WTC11 (cell line): ENCODE results near the gene MAP1S. TPM values are rescaled to one million over a fixed set of nuclear protein-coding genes. Genes with fewer than 3 reads are reported as not detected.

Experiments used
- ATAC-seq: fragments of 200-7000 bp; cut with Tn5 transposase; 2 replicates; pipeline ENCODE4 v1.10.0; 2021; ENCODE audit warnings: mild to moderate bottlenecking, moderate library complexity
- Bru-seq: library from RNA; stranded (reverse); fragments of 400-500 nt; gene quantifications from one replicate; lab custom pipeline; 2021; lab: Mats Ljungman, UMichigan
- CTCF ChIA-PET: fragments of 300-600 bp; sonication (Branson Sonifier 250); formaldehyde crosslinking; loops from one replicate; lab custom pipeline; 2021; ENCODE audit warnings: antibody characterized with exemption; lab: Charles Lee
- POLR2A ChIA-PET: fragments of 350-600 bp; sonication (Branson Sonifier 250); formaldehyde crosslinking; loops from one replicate; lab custom pipeline; 2021; ENCODE audit warnings: antibody characterized with exemption; lab: Charles Lee
- DNase-seq: peaks from one replicate; pipeline ENCODE4 v3.0.0; 2021; ENCODE audit warnings: low spot score
- H3K27ac Mint-ChIP-seq: 2 replicates; pipeline ENCODE4 v1.8.0; 2021; ENCODE audit warnings: mixed read lengths
- H3K27me3 Mint-ChIP-seq: 2 replicates; pipeline ENCODE4 v1.8.0; 2021; ENCODE audit warnings: low read depth, mild to moderate bottlenecking, moderate library complexity, mixed read lengths
- H3K36me3 Mint-ChIP-seq: 2 replicates; pipeline ENCODE4 v1.8.0; 2021; ENCODE audit warnings: mixed read lengths
- H3K4me1 Mint-ChIP-seq: 2 replicates; pipeline ENCODE4 v1.8.0; 2022; ENCODE audit warnings: mixed read lengths
- H3K4me3 Mint-ChIP-seq: 2 replicates; pipeline ENCODE4 v1.8.0; 2021; ENCODE audit warnings: mild to moderate bottlenecking, moderate library complexity, mixed read lengths
- H3K9me3 Mint-ChIP-seq: 2 replicates; pipeline ENCODE4 v1.8.0; 2021; ENCODE audit warnings: mixed read lengths
- ELF4 ChIP-seq: sonication (generic); formaldehyde crosslinking; IDR thresholded peaks from 2 replicates; pipeline ENCODE4 v1.8.1; 2022; ENCODE audit warnings: low read depth, mild to moderate bottlenecking, moderate library complexity, missing genetic modification reagents
- ETV6 ChIP-seq: sonication (generic); formaldehyde crosslinking; IDR thresholded peaks from 2 replicates; pipeline ENCODE4 v1.8.1; 2022; ENCODE audit warnings: mild to moderate bottlenecking, missing genetic modification reagents
- MXD4 ChIP-seq: fragments of 250-450 bp; sonication (Bioruptor Pico); IDR thresholded peaks from 2 replicates; pipeline ENCODE4 v1.8.0; 2021; ENCODE audit warnings: mild to moderate bottlenecking, moderate library complexity, borderline replicate concordance
- MYBL2 ChIP-seq: sonication (generic); formaldehyde crosslinking; IDR thresholded peaks from 2 replicates; pipeline ENCODE4 v1.8.1; 2023; ENCODE audit warnings: mild to moderate bottlenecking, moderate library complexity, missing genetic modification reagents
- RELA ChIP-seq: sonication (generic); formaldehyde crosslinking; IDR thresholded peaks from 2 replicates; pipeline ENCODE4 v1.8.1; 2022; ENCODE audit warnings: missing genetic modification reagents, mild to moderate bottlenecking, borderline replicate concordance
- SP1 ChIP-seq: sonication (generic); formaldehyde crosslinking; conservative IDR thresholded peaks from 2 replicates; pipeline ENCODE4 v1.8.1; 2022; ENCODE audit warnings: missing genetic modification reagents
- TEAD1 ChIP-seq: sonication (generic); formaldehyde crosslinking; IDR thresholded peaks from 2 replicates; pipeline ENCODE4 v1.8.0; 2022; ENCODE audit warnings: mild to moderate bottlenecking, missing genetic modification reagents
- ZBTB21 ChIP-seq: sonication (generic); formaldehyde crosslinking; IDR thresholded peaks from 2 replicates; pipeline ENCODE4 v1.8.1; 2023; ENCODE audit warnings: mild to moderate bottlenecking, missing genetic modification reagents, borderline replicate concordance
- ZNF263 ChIP-seq: sonication (generic); formaldehyde crosslinking; IDR thresholded peaks from 2 replicates; pipeline ENCODE4 v1.8.1; 2022; ENCODE audit warnings: low read depth, mild to moderate bottlenecking, moderate library complexity, missing genetic modification reagents
- ZNF671 ChIP-seq: fragments of 250-450 bp; sonication (Bioruptor Pico); IDR thresholded peaks from 2 replicates; pipeline ENCODE4 v1.8.0; 2021; ENCODE audit warnings: mild to moderate bottlenecking
- long read RNA-seq, 3 experiments: library from RNA in 1 of 3; library from capped mRNA in 1 of 3; library from polyadenylated mRNA in 1 of 3; unstranded in 2 of 3; stranded (forward) in 1 of 3; transcript quantifications; one replicate each; pipeline ENCODE4 v2.0.0, GENCODE V29; 2021
- total RNA-seq: library from RNA; stranded (reverse); gene quantifications from 3 replicates; pipeline ENCODE4 v1.2.3, GENCODE V29; 2021
- TF ChIP-seq, protein P1 (sequence below): sonication (generic); formaldehyde crosslinking; IDR thresholded peaks from 2 replicates; pipeline ENCODE4 v1.8.1; 2023; ENCODE audit warnings: mild to moderate bottlenecking, moderate library complexity, missing genetic modification reagents
- TF ChIP-seq, protein P2 (sequence below): sonication (generic); formaldehyde crosslinking; IDR thresholded peaks from 2 replicates; pipeline ENCODE4 v1.8.0; 2022; ENCODE audit warnings: mild to moderate bottlenecking, missing genetic modification reagents
- TF ChIP-seq, protein P3 (sequence below): sonication (generic); formaldehyde crosslinking; IDR thresholded peaks from 2 replicates; pipeline ENCODE4 v1.8.1; 2023; ENCODE audit warnings: mild to moderate bottlenecking, missing genetic modification reagents, moderate library complexity
- TF ChIP-seq, protein P4 (sequence below): sonication (generic); formaldehyde crosslinking; IDR thresholded peaks from 2 replicates; pipeline ENCODE4 v1.8.0; 2022; ENCODE audit warnings: missing genetic modification reagents
- TF ChIP-seq, protein P5 (sequence below): sonication (generic); formaldehyde crosslinking; IDR thresholded peaks from 2 replicates; pipeline ENCODE4 v1.8.0; 2022; ENCODE audit warnings: mild to moderate bottlenecking, missing genetic modification reagents
- TF ChIP-seq, protein P6 (sequence below): sonication (generic); formaldehyde crosslinking; IDR thresholded peaks from 2 replicates; pipeline ENCODE4 v1.8.0; 2023; ENCODE audit warnings: missing genetic modification reagents, mild to moderate bottlenecking, borderline replicate concordance

Gene MAP1S, protein sequence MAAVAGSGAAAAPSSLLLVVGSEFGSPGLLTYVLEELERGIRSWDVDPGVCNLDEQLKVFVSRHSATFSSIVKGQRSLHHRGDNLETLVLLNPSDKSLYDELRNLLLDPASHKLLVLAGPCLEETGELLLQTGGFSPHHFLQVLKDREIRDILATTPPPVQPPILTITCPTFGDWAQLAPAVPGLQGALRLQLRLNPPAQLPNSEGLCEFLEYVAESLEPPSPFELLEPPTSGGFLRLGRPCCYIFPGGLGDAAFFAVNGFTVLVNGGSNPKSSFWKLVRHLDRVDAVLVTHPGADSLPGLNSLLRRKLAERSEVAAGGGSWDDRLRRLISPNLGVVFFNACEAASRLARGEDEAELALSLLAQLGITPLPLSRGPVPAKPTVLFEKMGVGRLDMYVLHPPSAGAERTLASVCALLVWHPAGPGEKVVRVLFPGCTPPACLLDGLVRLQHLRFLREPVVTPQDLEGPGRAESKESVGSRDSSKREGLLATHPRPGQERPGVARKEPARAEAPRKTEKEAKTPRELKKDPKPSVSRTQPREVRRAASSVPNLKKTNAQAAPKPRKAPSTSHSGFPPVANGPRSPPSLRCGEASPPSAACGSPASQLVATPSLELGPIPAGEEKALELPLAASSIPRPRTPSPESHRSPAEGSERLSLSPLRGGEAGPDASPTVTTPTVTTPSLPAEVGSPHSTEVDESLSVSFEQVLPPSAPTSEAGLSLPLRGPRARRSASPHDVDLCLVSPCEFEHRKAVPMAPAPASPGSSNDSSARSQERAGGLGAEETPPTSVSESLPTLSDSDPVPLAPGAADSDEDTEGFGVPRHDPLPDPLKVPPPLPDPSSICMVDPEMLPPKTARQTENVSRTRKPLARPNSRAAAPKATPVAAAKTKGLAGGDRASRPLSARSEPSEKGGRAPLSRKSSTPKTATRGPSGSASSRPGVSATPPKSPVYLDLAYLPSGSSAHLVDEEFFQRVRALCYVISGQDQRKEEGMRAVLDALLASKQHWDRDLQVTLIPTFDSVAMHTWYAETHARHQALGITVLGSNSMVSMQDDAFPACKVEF
- 115 to 124 TPM (median 120 TPM) in 3 replicates for total RNA-seq
- percentile 68 among the genes with signal in this experiment for Bru-seq, nascent RNA
- long read RNA-seq, experiment 1, transcript MAP1S-201 (7 exons, 3,419 nt), result major isoform, 421 of 508 reads
- long read RNA-seq, experiment 1, partial matches to known transcripts, result 47 of 508 reads
- long read RNA-seq, experiment 1, other reads (novel, unspliced or antisense), result 38 of 508 reads
- long read RNA-seq, experiment 2, transcript MAP1S-201 (7 exons, 3,419 nt), result major isoform, 36 of 103 reads
- long read RNA-seq, experiment 2, partial matches to known transcripts, result 57 of 103 reads
- long read RNA-seq, experiment 2, other reads (novel, unspliced or antisense), result 7 of 103 reads
- long read RNA-seq, experiment 3, result 0 reads

DNA sequence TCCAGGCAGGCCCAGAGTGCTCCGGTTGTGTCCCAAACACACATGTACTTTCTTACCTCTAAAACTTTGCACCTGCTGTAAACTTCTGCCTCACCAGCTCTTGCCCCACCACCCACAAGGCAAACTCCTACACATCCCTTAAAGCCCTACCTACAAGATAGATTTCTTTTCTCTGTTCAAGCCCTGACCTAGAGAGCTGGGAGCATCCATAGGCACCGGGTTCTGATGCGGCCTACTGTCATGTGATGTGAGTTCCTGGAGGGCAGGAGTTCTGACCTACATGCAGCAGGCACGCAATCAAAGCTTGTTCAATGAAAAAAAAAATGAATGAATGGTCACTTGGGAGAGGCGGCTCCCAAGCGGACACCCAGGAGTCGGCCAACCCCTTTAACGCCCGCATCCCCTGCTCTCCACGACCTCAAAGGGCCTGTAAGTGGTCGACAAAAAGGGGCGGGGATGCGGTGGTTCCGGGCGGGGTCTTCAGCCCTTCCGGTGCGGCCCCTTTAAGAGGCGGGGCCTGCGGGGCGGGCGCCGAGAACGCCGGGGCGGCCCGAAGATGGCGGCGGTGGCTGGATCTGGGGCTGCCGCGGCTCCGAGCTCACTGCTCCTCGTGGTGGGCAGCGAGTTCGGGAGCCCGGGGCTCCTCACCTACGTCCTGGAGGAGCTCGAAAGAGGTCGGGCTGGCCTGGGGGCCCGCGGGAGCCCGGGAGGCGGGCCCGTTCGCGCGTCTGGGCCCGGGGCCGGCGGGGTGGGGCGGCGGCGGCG lies at the start of gene MAP1S:
TSS of gene MAP1S (plus strand) at position 534 of the 765 bp plus-strand sequence. CDS start at position 557, 23 bp downstream.
- TF ChIP-seq ZNF671 (CRISPR knock-in tag), result no peak
- TF ChIP-seq, protein P1, sequence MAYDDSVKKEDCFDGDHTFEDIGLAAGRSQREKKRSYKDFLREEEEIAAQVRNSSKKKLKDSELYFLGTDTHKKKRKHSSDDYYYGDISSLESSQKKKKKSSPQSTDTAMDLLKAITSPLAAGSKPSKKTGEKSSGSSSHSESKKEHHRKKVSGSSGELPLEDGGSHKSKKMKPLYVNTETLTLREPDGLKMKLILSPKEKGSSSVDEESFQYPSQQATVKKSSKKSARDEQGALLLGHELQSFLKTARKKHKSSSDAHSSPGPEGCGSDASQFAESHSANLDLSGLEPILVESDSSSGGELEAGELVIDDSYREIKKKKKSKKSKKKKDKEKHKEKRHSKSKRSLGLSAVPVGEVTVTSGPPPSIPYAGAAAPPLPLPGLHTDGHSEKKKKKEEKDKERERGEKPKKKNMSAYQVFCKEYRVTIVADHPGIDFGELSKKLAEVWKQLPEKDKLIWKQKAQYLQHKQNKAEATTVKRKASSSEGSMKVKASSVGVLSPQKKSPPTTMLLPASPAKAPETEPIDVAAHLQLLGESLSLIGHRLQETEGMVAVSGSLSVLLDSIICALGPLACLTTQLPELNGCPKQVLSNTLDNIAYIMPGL, result peak; percentile 50; the same call in 1 of the 2 replicates
- TF ChIP-seq, protein P2, sequence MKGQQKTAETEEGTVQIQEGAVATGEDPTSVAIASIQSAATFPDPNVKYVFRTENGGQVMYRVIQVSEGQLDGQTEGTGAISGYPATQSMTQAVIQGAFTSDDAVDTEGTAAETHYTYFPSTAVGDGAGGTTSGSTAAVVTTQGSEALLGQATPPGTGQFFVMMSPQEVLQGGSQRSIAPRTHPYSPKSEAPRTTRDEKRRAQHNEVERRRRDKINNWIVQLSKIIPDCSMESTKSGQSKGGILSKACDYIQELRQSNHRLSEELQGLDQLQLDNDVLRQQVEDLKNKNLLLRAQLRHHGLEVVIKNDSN (CRISPR knock-in tag), result peak; percentile 58; the same call in 1 of the 2 replicates
- TF ChIP-seq, protein P3, sequence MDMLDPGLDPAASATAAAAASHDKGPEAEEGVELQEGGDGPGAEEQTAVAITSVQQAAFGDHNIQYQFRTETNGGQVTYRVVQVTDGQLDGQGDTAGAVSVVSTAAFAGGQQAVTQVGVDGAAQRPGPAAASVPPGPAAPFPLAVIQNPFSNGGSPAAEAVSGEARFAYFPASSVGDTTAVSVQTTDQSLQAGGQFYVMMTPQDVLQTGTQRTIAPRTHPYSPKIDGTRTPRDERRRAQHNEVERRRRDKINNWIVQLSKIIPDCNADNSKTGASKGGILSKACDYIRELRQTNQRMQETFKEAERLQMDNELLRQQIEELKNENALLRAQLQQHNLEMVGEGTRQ, result peak; percentile 29; the same call in 1 of the 2 replicates
- TF ChIP-seq, protein P4, sequence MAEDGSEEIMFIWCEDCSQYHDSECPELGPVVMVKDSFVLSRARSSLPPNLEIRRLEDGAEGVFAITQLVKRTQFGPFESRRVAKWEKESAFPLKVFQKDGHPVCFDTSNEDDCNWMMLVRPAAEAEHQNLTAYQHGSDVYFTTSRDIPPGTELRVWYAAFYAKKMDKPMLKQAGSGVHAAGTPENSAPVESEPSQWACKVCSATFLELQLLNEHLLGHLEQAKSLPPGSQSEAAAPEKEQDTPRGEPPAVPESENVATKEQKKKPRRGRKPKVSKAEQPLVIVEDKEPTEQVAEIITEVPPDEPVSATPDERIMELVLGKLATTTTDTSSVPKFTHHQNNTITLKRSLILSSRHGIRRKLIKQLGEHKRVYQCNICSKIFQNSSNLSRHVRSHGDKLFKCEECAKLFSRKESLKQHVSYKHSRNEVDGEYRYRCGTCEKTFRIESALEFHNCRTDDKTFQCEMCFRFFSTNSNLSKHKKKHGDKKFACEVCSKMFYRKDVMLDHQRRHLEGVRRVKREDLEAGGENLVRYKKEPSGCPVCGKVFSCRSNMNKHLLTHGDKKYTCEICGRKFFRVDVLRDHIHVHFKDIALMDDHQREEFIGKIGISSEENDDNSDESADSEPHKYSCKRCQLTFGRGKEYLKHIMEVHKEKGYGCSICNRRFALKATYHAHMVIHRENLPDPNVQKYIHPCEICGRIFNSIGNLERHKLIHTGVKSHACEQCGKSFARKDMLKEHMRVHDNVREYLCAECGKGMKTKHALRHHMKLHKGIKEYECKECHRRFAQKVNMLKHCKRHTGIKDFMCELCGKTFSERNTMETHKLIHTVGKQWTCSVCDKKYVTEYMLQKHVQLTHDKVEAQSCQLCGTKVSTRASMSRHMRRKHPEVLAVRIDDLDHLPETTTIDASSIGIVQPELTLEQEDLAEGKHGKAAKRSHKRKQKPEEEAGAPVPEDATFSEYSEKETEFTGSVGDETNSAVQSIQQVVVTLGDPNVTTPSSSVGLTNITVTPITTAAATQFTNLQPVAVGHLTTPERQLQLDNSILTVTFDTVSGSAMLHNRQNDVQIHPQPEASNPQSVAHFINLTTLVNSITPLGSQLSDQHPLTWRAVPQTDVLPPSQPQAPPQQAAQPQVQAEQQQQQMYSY (CRISPR knock-in tag), result no peak
- TF ChIP-seq ZBTB21 (CRISPR knock-in tag), result peak; percentile 43; the same call in 1 of the 2 replicates
- TF ChIP-seq TEAD1 (CRISPR knock-in tag), result 0 out of 2 replicates have a peak, but pooled peaks have one; percentile 28
- TF ChIP-seq MXD4 (CRISPR knock-in tag), result no peak
- TF ChIP-seq, protein P5, sequence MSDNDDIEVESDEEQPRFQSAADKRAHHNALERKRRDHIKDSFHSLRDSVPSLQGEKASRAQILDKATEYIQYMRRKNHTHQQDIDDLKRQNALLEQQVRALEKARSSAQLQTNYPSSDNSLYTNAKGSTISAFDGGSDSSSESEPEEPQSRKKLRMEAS, result peak; percentile 45; the same call in 1 of the 2 replicates
- TF ChIP-seq MYBL2, result 0 out of 2 replicates have a peak, but pooled peaks have one; percentile 6
- TF ChIP-seq ZNF263 (CRISPR knock-in tag), result no peak
- TF ChIP-seq, protein P6, sequence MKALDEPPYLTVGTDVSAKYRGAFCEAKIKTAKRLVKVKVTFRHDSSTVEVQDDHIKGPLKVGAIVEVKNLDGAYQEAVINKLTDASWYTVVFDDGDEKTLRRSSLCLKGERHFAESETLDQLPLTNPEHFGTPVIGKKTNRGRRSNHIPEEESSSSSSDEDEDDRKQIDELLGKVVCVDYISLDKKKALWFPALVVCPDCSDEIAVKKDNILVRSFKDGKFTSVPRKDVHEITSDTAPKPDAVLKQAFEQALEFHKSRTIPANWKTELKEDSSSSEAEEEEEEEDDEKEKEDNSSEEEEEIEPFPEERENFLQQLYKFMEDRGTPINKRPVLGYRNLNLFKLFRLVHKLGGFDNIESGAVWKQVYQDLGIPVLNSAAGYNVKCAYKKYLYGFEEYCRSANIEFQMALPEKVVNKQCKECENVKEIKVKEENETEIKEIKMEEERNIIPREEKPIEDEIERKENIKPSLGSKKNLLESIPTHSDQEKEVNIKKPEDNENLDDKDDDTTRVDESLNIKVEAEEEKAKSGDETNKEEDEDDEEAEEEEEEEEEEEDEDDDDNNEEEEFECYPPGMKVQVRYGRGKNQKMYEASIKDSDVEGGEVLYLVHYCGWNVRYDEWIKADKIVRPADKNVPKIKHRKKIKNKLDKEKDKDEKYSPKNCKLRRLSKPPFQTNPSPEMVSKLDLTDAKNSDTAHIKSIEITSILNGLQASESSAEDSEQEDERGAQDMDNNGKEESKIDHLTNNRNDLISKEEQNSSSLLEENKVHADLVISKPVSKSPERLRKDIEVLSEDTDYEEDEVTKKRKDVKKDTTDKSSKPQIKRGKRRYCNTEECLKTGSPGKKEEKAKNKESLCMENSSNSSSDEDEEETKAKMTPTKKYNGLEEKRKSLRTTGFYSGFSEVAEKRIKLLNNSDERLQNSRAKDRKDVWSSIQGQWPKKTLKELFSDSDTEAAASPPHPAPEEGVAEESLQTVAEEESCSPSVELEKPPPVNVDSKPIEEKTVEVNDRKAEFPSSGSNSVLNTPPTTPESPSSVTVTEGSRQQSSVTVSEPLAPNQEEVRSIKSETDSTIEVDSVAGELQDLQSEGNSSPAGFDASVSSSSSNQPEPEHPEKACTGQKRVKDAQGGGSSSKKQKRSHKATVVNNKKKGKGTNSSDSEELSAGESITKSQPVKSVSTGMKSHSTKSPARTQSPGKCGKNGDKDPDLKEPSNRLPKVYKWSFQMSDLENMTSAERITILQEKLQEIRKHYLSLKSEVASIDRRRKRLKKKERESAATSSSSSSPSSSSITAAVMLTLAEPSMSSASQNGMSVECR (CRISPR knock-in tag), result peak; percentile 81; the same call in 1 of the 2 replicates
- no peak for TF ChIP-seq RELA (CRISPR knock-in tag)
- TF ChIP-seq ETV6 (CRISPR knock-in tag), result no peak
- peak; percentile 90 for TF ChIP-seq SP1 (CRISPR knock-in tag)
- TF ChIP-seq ELF4 (CRISPR knock-in tag), result no peak
- H3K27ac Mint-ChIP-seq, result peak within 1 kb of the TSS; percentile 90
- peaks cover 8% of the 10 kb centered on the region for H3K36me3 Mint-ChIP-seq
- ChIA-PET POLR2A (interaction anchor here (0.9 to 1.3 kb wide), 3 partner anchors 22 to 143 kb away, joined by 3 to 4 read pairs (median 4); no protein-coding TSS in a partner anchor), CTCF (interaction anchor here (0.9 to 3.3 kb wide), 7 partner anchors 12 to 140 kb away, joined by 3 to 17 read pairs (median 6); partner anchors contain the start of gene RPL18A)
- peak; percentile 95 for ATAC-seq
- peaks cover 27% of the 10 kb centered on the region for H3K4me1 Mint-ChIP-seq
- no peaks in the 10 kb centered on the region for H3K9me3 Mint-ChIP-seq
- DNase-seq, result peak; percentile 89
- peak within 1 kb of the TSS; percentile 85 for H3K4me3 Mint-ChIP-seq
- H3K27me3 Mint-ChIP-seq, result no peaks in the 10 kb centered on the region
